Neural progenitor cell (in vitro differentiated cells): ENCODE measurements around the gene PRND.

Source experiments
- EZH2 ChIP-seq: fragments of 200-600 bp; sonication (generic); IDR thresholded peaks from 2 replicates; pipeline ENCODE4 v1.6.1; 2017; ENCODE audit warnings: antibody characterized with exemption, mild to moderate bottlenecking, moderate library complexity
- TF ChIP-seq, protein P1 (sequence below): fragments of 200-600 bp; sonication (generic); IDR thresholded peaks from 2 replicates; pipeline ENCODE4 v1.5.1; 2017; ENCODE audit warnings: antibody characterized with exemption, mild to moderate bottlenecking

DNA sequence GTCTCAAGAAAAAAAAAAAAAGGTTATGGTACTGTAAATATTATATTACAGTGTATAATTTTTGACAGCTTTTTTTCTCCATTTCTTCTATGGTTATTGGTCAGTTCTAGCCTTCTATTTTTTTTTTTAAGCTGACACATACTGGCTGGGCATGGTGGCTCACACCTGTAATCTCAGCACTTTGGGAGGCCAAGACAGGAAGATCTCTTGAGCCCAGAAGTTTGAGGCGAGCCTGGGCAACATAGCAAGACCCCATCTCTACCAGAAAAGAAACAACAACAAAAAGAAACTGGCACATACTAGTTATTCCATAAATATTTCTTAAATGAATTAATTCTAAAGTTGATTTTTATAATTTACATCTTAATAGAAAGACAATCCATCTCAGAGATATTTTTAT, 27.6 kb upstream of the PRND start:
- TF ChIP-seq, protein P1, sequence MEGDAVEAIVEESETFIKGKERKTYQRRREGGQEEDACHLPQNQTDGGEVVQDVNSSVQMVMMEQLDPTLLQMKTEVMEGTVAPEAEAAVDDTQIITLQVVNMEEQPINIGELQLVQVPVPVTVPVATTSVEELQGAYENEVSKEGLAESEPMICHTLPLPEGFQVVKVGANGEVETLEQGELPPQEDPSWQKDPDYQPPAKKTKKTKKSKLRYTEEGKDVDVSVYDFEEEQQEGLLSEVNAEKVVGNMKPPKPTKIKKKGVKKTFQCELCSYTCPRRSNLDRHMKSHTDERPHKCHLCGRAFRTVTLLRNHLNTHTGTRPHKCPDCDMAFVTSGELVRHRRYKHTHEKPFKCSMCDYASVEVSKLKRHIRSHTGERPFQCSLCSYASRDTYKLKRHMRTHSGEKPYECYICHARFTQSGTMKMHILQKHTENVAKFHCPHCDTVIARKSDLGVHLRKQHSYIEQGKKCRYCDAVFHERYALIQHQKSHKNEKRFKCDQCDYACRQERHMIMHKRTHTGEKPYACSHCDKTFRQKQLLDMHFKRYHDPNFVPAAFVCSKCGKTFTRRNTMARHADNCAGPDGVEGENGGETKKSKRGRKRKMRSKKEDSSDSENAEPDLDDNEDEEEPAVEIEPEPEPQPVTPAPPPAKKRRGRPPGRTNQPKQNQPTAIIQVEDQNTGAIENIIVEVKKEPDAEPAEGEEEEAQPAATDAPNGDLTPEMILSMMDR, result no peak
- TF ChIP-seq EZH2, result no peak
